BJ (cell line): ENCODE data around the gene PRPF8. TPM values are rescaled to one million over a fixed set of nuclear protein-coding genes. Genes with fewer than 3 reads are reported as not detected.

Source experiments
- CTCF ChIA-PET: fragments of 350-600 bp; formaldehyde crosslinking; extraction: SDS; loops from one replicate; lab custom pipeline; 2021; ENCODE audit warnings: antibody characterized with exemption, inconsistent platforms; lab: Yijun Ruan, JAX
- POLR2A ChIA-PET: fragments of 300-600 bp; sonication (Branson Sonifier 250); formaldehyde crosslinking; extraction: SDS; loops from one replicate; lab custom pipeline; 2021; ENCODE audit warnings: antibody characterized with exemption; lab: Charles Lee
- DNase-seq: peaks from one replicate; pipeline ENCODE4 v3.0.0-alpha.2; 2011; ENCODE audit warnings: low read depth
- H3K27me3 ChIP-seq: 2 replicates; pipeline ENCODE4 v1.6.0; 2011; ENCODE audit warnings: low read length; ENCODE audit not compliant: control insufficient read depth, insufficient read depth
- H3K36me3 ChIP-seq: 2 replicates; pipeline ENCODE4 v1.5.1; 2011; ENCODE audit warnings: low read length; ENCODE audit not compliant: control insufficient read depth, insufficient read depth
- H3K4me3 ChIP-seq: 2 replicates; pipeline ENCODE4 v1.5.1; 2011; ENCODE audit warnings: low read depth, mild to moderate bottlenecking, control low read depth, low read length
- CTCF ChIP-seq: IDR thresholded peaks from 2 replicates; pipeline ENCODE4 v1.5.1; 2011; ENCODE audit warnings: low read depth, mild to moderate bottlenecking, control low read depth, inconsistent platforms, low read length, moderate library complexity; ENCODE audit not compliant: insufficient read depth
- polyA plus RNA-seq: library from polyadenylated mRNA; depleted of rRNA; stranded (reverse); fragments of >200 nt; gene quantifications from 2 replicates; pipeline ENCODE4 v1.2.3, GENCODE V29; 2011; rRNA removed
- small RNA-seq: library from RNA; depleted of rRNA; stranded (forward); fragments of <200 nt; gene quantifications from one replicate; pipeline ENCODE3, GENCODE V24; 2012; ENCODE audit warnings: low replicate concordance, low read depth; ENCODE audit not compliant: insufficient read length

The PRPF8 gene
- polyA plus RNA-seq, 1 experiment = 194 TPM

GRCh38 chr17:1601571-1601970 is 83.1 kb downstream of the PRPF8 start:
- CTCF ChIA-PET = no interaction called here
- TF ChIP-seq CTCF = no peak

More at GRCh38 chr17:1601571-1601970, 83.1 kb downstream of the PRPF8 start:
- POLR2A ChIA-PET = no interaction called here
- H3K4me3 ChIP-seq = no peak overlapping the region
- no peak for DNase-seq
- no peaks in the 10 kb centered on the region for H3K27me3 ChIP-seq
- no peaks in the 10 kb centered on the region for H3K36me3 ChIP-seq

Small RNA genes within 50 kb of the gene (small RNA-seq; reads per million reads assigned to genes)
- gene RN7SL105P = not detected

Other genes with a start within 250 kb of the PRPF8 start
- gene CRK, start 228.6 kb downstream of the PRPF8 start, polyA plus RNA-seq = 53.8 and 86.5 TPM in 2 replicates
- 211 and 321 TPM in 2 replicates for gene MYO1C, start 192.2 kb downstream of the PRPF8 start, polyA plus RNA-seq
- 43.9 and 45.3 TPM in 2 replicates for gene INPP5K, start 168.3 kb downstream of the PRPF8 start, polyA plus RNA-seq
- gene PITPNA, start 122.1 kb downstream of the PRPF8 start, polyA plus RNA-seq = 35.8 and 37.2 TPM in 2 replicates
- gene SLC43A2, start 56.0 kb downstream of the PRPF8 start, polyA plus RNA-seq = 5.0 and 8.9 TPM in 2 replicates
- gene SCARF1, start 39.1 kb downstream of the PRPF8 start, polyA plus RNA-seq = 0.11 and 0.12 TPM in 2 replicates
- gene RILP, start 35.0 kb downstream of the PRPF8 start, polyA plus RNA-seq = 5.3 and 6.2 TPM in 2 replicates
- 2.5 and 3.9 TPM in 2 replicates for gene TLCD2, start 25.5 kb upstream of the PRPF8 start, polyA plus RNA-seq
- gene WDR81, start 39.8 kb upstream of the PRPF8 start, polyA plus RNA-seq = 3.0 and 4.8 TPM in 2 replicates
- gene SERPINF2, start 58.0 kb upstream of the PRPF8 start, polyA plus RNA-seq = 0.02 TPM in 1 of 2 replicates, not detected in the other
- 174 and 221 TPM in 2 replicates for gene SERPINF1, start 77.2 kb upstream of the PRPF8 start, polyA plus RNA-seq
- 4.4 and 4.5 TPM in 2 replicates for gene SMYD4, start 145.0 kb upstream of the PRPF8 start, polyA plus RNA-seq
- 58.8 and 67.9 TPM in 2 replicates for gene RPA1, start 145.1 kb upstream of the PRPF8 start, polyA plus RNA-seq